ENCODE results near the gene ATP2C1. TPM values are rescaled to one million over a fixed set of nuclear protein-coding genes. Genes with fewer than 3 reads are reported as not detected.

Gene ATP2C1
- total RNA-seq, 1 experiment from 2014 or later: 34.0 TPM

- Histone ChIP-seq H3F3A (ENCODE audit: low read length, unreplicated experiment) (peaks cover 3% of the 10 kb centered on the region), H3K9ac (ENCODE audit: low read length) (no peak overlapping the region), H3K9me3 (ENCODE audit: low read length) (no peaks in the 10 kb centered on the region), H3K4me1 (ENCODE audit: insufficient read depth, low read length) (peaks cover 26% of the 10 kb centered on the region), H2AFZ (ENCODE audit: low read length) (no peak overlapping the region), H3K36me3 (ENCODE audit: low read depth, low read length) (no peaks in the 10 kb centered on the region), H3K27ac (ENCODE audit: low read length) (no peak overlapping the region), H3K27me3 (ENCODE audit: low read length) (no peaks in the 10 kb centered on the region), H3K4me2 (ENCODE audit: low read length) (no peak overlapping the region), H3K9me2 (replicated peaks; ENCODE audit: low read length) (no peaks in the 10 kb centered on the region), H4K20me1 (ENCODE audit: low read length) (0 out of 2 replicates have a peak, but pooled peaks cover 6% of the 10 kb centered on the region), H3K79me2 (ENCODE audit: low read length) (no peaks in the 10 kb centered on the region), H3K4me3 (ENCODE audit: low read length) (no peak overlapping the region)
- ChIA-PET CTCF (no interaction called here), POLR2A (ENCODE audit: unreplicated experiment) (no interaction called here)
- no peak for TF ChIP-seq EZH2 (IDR thresholded peaks at IDR 0.05; ENCODE audit: low read length, unreplicated experiment)
- TF ChIP-seq, protein P1, sequence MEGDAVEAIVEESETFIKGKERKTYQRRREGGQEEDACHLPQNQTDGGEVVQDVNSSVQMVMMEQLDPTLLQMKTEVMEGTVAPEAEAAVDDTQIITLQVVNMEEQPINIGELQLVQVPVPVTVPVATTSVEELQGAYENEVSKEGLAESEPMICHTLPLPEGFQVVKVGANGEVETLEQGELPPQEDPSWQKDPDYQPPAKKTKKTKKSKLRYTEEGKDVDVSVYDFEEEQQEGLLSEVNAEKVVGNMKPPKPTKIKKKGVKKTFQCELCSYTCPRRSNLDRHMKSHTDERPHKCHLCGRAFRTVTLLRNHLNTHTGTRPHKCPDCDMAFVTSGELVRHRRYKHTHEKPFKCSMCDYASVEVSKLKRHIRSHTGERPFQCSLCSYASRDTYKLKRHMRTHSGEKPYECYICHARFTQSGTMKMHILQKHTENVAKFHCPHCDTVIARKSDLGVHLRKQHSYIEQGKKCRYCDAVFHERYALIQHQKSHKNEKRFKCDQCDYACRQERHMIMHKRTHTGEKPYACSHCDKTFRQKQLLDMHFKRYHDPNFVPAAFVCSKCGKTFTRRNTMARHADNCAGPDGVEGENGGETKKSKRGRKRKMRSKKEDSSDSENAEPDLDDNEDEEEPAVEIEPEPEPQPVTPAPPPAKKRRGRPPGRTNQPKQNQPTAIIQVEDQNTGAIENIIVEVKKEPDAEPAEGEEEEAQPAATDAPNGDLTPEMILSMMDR (conservative IDR thresholded peaks at IDR 0.05; ENCODE audit: low read depth, low read length): no peak
- DNase-seq (no peak), ATAC-seq (no peak)
- no TSS peak for BruUV-seq (replicated peaks)
- intact Hi-C loops (cut with micrococcal nuclease): loop anchor here (10.0 kb wide), 2 partner anchors 193 to 453 kb away; no protein-coding TSS in a partner anchor
Measured at GRCh38 chr3:131031660-131032059, 137.8 kb downstream of the ATP2C1 start.

DNA sequence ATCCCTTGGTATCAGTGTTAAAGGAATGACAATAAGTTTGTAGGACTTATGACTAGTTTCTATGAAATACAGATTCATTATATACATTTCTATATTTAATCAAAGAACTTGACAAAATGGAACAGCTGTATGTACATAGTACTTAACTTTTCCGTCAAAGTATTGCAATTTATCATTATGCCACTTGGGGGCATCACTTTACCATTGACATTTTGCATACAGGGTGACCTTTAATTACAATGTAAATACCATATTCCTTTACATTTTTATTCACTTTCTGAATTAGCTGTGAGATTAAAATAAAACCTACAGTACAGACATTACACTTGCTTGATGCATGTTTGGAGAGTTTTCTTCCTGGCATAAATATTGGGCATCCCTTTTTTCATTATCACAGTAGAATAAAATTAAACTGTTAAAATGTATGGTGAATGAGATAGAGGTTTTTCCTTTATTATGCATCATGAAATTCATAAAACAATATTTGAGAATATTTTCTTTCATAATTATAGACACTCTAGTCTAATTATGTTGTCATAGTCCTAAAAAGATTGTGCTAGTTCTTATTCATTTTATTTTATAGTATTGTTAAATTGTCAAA is 139.7 kb downstream of the ATP2C1 start:
- no peaks in the 10 kb centered on the region for H3K79me2 ChIP-seq (ENCODE audit: low read length)
- peaks cover 29% of the 10 kb centered on the region for H3K4me1 ChIP-seq (ENCODE audit: insufficient read depth, low read length)
- intact Hi-C loops (cut with micrococcal nuclease): loop anchor here (10.0 kb wide), 2 partner anchors 191 to 451 kb away; no protein-coding TSS in a partner anchor
- H4K20me1 ChIP-seq (ENCODE audit: low read length): 0 out of 2 replicates have a peak, but pooled peaks cover 6% of the 10 kb centered on the region
- H3K4me2 ChIP-seq (ENCODE audit: low read length): no peak overlapping the region
- no peak overlapping the region for H3K9ac ChIP-seq (ENCODE audit: low read length)
- peaks cover 3% of the 10 kb centered on the region for H3F3A ChIP-seq (ENCODE audit: low read length, unreplicated experiment)
- no peak overlapping the region for H3K27ac ChIP-seq (ENCODE audit: low read length)
- ChIA-PET POLR2A (ENCODE audit: unreplicated experiment) (no interaction called here), CTCF (no interaction called here)
- H2AFZ ChIP-seq (ENCODE audit: low read length): no peak overlapping the region
- no peaks in the 10 kb centered on the region for H3K27me3 ChIP-seq (ENCODE audit: low read length)
- no peaks in the 10 kb centered on the region for H3K9me2 ChIP-seq (replicated peaks; ENCODE audit: low read length)
- no peaks in the 10 kb centered on the region for H3K36me3 ChIP-seq (ENCODE audit: low read depth, low read length)
- no peaks in the 10 kb centered on the region for H3K9me3 ChIP-seq (ENCODE audit: low read length)
- TF ChIP-seq, protein P1 (conservative IDR thresholded peaks at IDR 0.05; ENCODE audit: low read depth, low read length): peak; percentile 70
- TF ChIP-seq EZH2phosphoT487 (IDR thresholded peaks at IDR 0.05; ENCODE audit: borderline replicate concordance, low read length): no peak
- no peak overlapping the region for H3K4me3 ChIP-seq (ENCODE audit: low read length)
- 0 out of 2 replicates have a peak, but pooled peaks have one; percentile 18 for ATAC-seq
- DNase-seq: peak; percentile 79
- no TSS peak for BruUV-seq (replicated peaks)

- DNase-seq: peak; percentile 87
- intact Hi-C loops (cut with micrococcal nuclease): loop anchor here (1.0 to 10.0 kb wide), 4 partner anchors 106 to 991 kb away; no protein-coding TSS in a partner anchor
Measured at GRCh38 chr3:131036200-131036816, 142.4 kb downstream of the ATP2C1 start.

More at GRCh38 chr3:131036200-131036816, 142.4 kb downstream of the ATP2C1 start:
- H3K9me3 ChIP-seq (ENCODE audit: low read length): no peaks in the 10 kb centered on the region
- ChIA-PET POLR2A (ENCODE audit: unreplicated experiment) (interaction anchor here (0.8 kb wide), 1 partner anchor 345 kb away, joined by 5 read pairs; the partner anchor contains the start of gene NUDT16), CTCF (interaction anchor here (0.7 kb wide), 1 partner anchor 367 kb away, joined by 3 read pairs; no protein-coding TSS in a partner anchor)
- H3K4me3 ChIP-seq (ENCODE audit: low read length): no peak overlapping the region
- no peak for TF ChIP-seq EZH2 (IDR thresholded peaks at IDR 0.05; ENCODE audit: low read length, unreplicated experiment)
- TF ChIP-seq, protein P1 (conservative IDR thresholded peaks at IDR 0.05; ENCODE audit: low read depth, low read length): no peak
- TF ChIP-seq EZH2phosphoT487 (IDR thresholded peaks at IDR 0.05; ENCODE audit: borderline replicate concordance, low read length): no peak
- no peaks in the 10 kb centered on the region for H3K36me3 ChIP-seq (ENCODE audit: low read depth, low read length)
- peaks cover 31% of the 10 kb centered on the region for H3K4me1 ChIP-seq (ENCODE audit: insufficient read depth, low read length)
- peak; percentile 96 for ATAC-seq
- no peaks in the 10 kb centered on the region for H3K9me2 ChIP-seq (replicated peaks; ENCODE audit: low read length)
- peak overlapping the region; percentile 63 for H3K27ac ChIP-seq (ENCODE audit: low read length)
- H2AFZ ChIP-seq (ENCODE audit: low read length): no peak overlapping the region
- BruUV-seq (replicated peaks): no TSS peak
- H3K9ac ChIP-seq (ENCODE audit: low read length): no peak overlapping the region
- peaks cover 3% of the 10 kb centered on the region for H3F3A ChIP-seq (ENCODE audit: low read length, unreplicated experiment)
- peak overlapping the region; percentile 65 for H3K4me2 ChIP-seq (ENCODE audit: low read length)
- H4K20me1 ChIP-seq (ENCODE audit: low read length): 0 out of 2 replicates have a peak, but pooled peaks cover 6% of the 10 kb centered on the region
- H3K27me3 ChIP-seq (ENCODE audit: low read length): no peaks in the 10 kb centered on the region
- H3K79me2 ChIP-seq (ENCODE audit: low read length): no peaks in the 10 kb centered on the region

Measured in PC-3 (cell line).